ENCODE results near the gene TMPO.
"Not testable (repeated sequence)": the region's sequence is repeated elsewhere in the genome, so short reads cannot be mapped to it uniquely, and the experiment has no call there.

TMPO gene

GRCh38 chr12:98515287-98516110 lies at the start of gene TMPO:
TSS of gene TMPO (plus strand) at chr12:98515590. CDS start at chr12:98515868, 278 bp downstream.
- DNase-seq, result peak; percentile 98 to 99

- DNase-seq, result peak; percentile 92 to 98
Measured at GRCh38 chr12:98465950-98466602, 49.3 kb upstream of the TMPO start.

- peak; percentile 69 to 87 for DNase-seq
Measured at GRCh38 chr12:98466640-98467400, 48.6 kb upstream of the TMPO start.

- DNase-seq, result peak; percentile 38 to 76
Measured at GRCh38 chr12:98469109-98469508, 46.3 kb upstream of the TMPO start.

GRCh38 chr12:98470469-98471082 lies 44.8 kb upstream of the TMPO start:
- DNase-seq, result no peak

- no peak for DNase-seq
Measured at GRCh38 chr12:98471085-98471484, 44.3 kb upstream of the TMPO start.

GRCh38 chr12:98475565-98475908 lies 39.9 kb upstream of the TMPO start:
- DNase-seq, result no peak

GRCh38 chr12:98478606-98479005 lies 36.8 kb upstream of the TMPO start:
- DNase-seq, result no peak

- no peak for DNase-seq
Measured at GRCh38 chr12:98483621-98484503, 31.5 kb upstream of the TMPO start.

GRCh38 chr12:98485792-98486340 lies 29.5 kb upstream of the TMPO start:
- no peak for DNase-seq

- DNase-seq, result not testable (repeated sequence)
Measured at GRCh38 chr12:98488416-98488815, 27.0 kb upstream of the TMPO start.

GRCh38 chr12:98489176-98489575 lies 26.2 kb upstream of the TMPO start:
- no peak for DNase-seq

- peak; percentile 65 to 95 for DNase-seq
Measured at GRCh38 chr12:98490501-98491453, 24.6 kb upstream of the TMPO start.

- no peak for DNase-seq
Measured at GRCh38 chr12:98492580-98493140, 22.7 kb upstream of the TMPO start.

GRCh38 chr12:98501266-98501629 lies 14.1 kb upstream of the TMPO start:
- DNase-seq, result not testable (repeated sequence)

GRCh38 chr12:98503342-98503591 lies 12.1 kb upstream of the TMPO start:
- DNase-seq, result peak; percentile 88 to 99

- peak; percentile 88 to 95 for DNase-seq
Measured at GRCh38 chr12:98503592-98504367, 11.6 kb upstream of the TMPO start.

GRCh38 chr12:98504368-98504617 lies 11.1 kb upstream of the TMPO start:
- DNase-seq, result no peak

GRCh38 chr12:98509063-98509462 lies 6.3 kb upstream of the TMPO start:
- DNase-seq, result no peak

GRCh38 chr12:98511806-98512205 lies 3.6 kb upstream of the TMPO start:
- not testable (repeated sequence) for DNase-seq

Data from inflammatory macrophage treated with lipopolysaccharide for 1 hour (primary cell).